Stimulated activated CD4-positive, alpha-beta T cell treated with anti-CD3 and anti-CD28 coated beads, Interleukin-2, amount 100 ng/mL, for 48 hours (primary cell): ENCODE results near the gene CACNA1D.
"Not testable (repeated sequence)": the region's sequence is repeated elsewhere in the genome, so short reads cannot be mapped to it uniquely, and the experiment has no call there.

Experiments
- DNase-seq, 2 donors: peaks; one replicate each; pipeline ENCODE4 v3.0.0-alpha.2; 2020

The CACNA1D gene

GRCh38 chr3:53618936-53619335 is 124.5 kb downstream of the CACNA1D start:
- DNase-seq: no peak

GRCh38 chr3:53624061-53624857 is 129.8 kb downstream of the CACNA1D start:
- DNase-seq: no peak

GRCh38 chr3:53626876-53627275 is 132.5 kb downstream of the CACNA1D start:
- DNase-seq: no peak

- no peak for DNase-seq
These were observed 134.4 kb downstream of the CACNA1D start for GRCh38 chr3:53628536-53629401.

GRCh38 chr3:53629402-53629723 is 135.0 kb downstream of the CACNA1D start:
- no peak for DNase-seq

GRCh38 chr3:53630547-53630946 is 136.1 kb downstream of the CACNA1D start:
- DNase-seq: no peak

- DNase-seq: no peak
These were observed 138.9 kb downstream of the CACNA1D start for GRCh38 chr3:53633197-53633787.

- DNase-seq: no peak
These were observed 140.6 kb downstream of the CACNA1D start for GRCh38 chr3:53635041-53635440.

- not testable (repeated sequence) for DNase-seq
These were observed 144.4 kb downstream of the CACNA1D start for GRCh38 chr3:53638806-53639205.

- no peak for DNase-seq
These were observed 147.0 kb downstream of the CACNA1D start for GRCh38 chr3:53641397-53641796.

- DNase-seq: no peak
These were observed 147.8 kb downstream of the CACNA1D start for GRCh38 chr3:53642211-53642610.

- DNase-seq: no peak
These were observed 149.3 kb downstream of the CACNA1D start for GRCh38 chr3:53643757-53644156.

- no peak for DNase-seq
These were observed 151.3 kb downstream of the CACNA1D start for GRCh38 chr3:53645754-53646153.

- DNase-seq: no peak
These were observed 152.3 kb downstream of the CACNA1D start for GRCh38 chr3:53646723-53647122.

GRCh38 chr3:53649816-53650215 is 155.4 kb downstream of the CACNA1D start:
- no peak for DNase-seq

- no peak for DNase-seq
These were observed 156.0 kb downstream of the CACNA1D start for GRCh38 chr3:53650424-53650823.

- DNase-seq: no peak
These were observed 156.7 kb downstream of the CACNA1D start for GRCh38 chr3:53650928-53651661.

GRCh38 chr3:53651927-53652326 is 157.5 kb downstream of the CACNA1D start:
- no peak for DNase-seq

GRCh38 chr3:53657651-53658050 is 163.2 kb downstream of the CACNA1D start:
- no peak for DNase-seq

- DNase-seq: no peak
These were observed 164.3 kb downstream of the CACNA1D start for GRCh38 chr3:53658613-53659193.

- no peak for DNase-seq
These were observed 165.6 kb downstream of the CACNA1D start for GRCh38 chr3:53659996-53660395.

GRCh38 chr3:53661480-53661879 is 167.1 kb downstream of the CACNA1D start:
- no peak for DNase-seq

GRCh38 chr3:53664812-53665211 is 170.4 kb downstream of the CACNA1D start:
- DNase-seq: not testable (repeated sequence)
